SU-DHL-6 (cell line): ENCODE measurements around the gene RGS17.

Source experiments
- CTCF ChIP-seq: fragments of 200-600 bp; sonication (generic); IDR thresholded peaks from one replicate; pipeline ENCODE4 v1.5.1; 2017; ENCODE audit warnings: antibody characterized with exemption, mild to moderate bottlenecking, low read length, moderate library complexity; ENCODE audit not compliant: insufficient read depth, poor library complexity, severe bottlenecking
- EZH2phosphoT487 ChIP-seq: fragments of 200-600 bp; sonication (generic), shearing (Covaris generic); conservative IDR thresholded peaks from 2 replicates; pipeline ENCODE4 v1.6.1; 2018; ENCODE audit warnings: mild to moderate bottlenecking, antibody characterized with exemption, low read length, moderate library complexity, mixed read lengths

GRCh38 chr6:153081914-153082313 lies 49.2 kb downstream of the RGS17 start:
- no peak for TF ChIP-seq CTCF
- TF ChIP-seq EZH2phosphoT487: no peak
